Activated CD8-positive, alpha-beta memory T cell treated with anti-CD3 and anti-CD28 coated beads, Interleukin-2, amount 50 U/mL, for 24 hours (primary cell): ENCODE data around the gene ATP11A.
"Not testable (repeated sequence)": the region's sequence is repeated elsewhere in the genome, so short reads cannot be mapped to it uniquely, and the experiment has no call there.

ENCODE experiments used
- DNase-seq: peaks from one replicate; pipeline ENCODE4 v3.0.0-alpha.2; 2020; ENCODE audit errors: extremely low read depth

The ATP11A gene

GRCh38 chr13:112776971-112777370 is 87.1 kb downstream of the ATP11A start:
- DNase-seq, result no peak

DNA sequence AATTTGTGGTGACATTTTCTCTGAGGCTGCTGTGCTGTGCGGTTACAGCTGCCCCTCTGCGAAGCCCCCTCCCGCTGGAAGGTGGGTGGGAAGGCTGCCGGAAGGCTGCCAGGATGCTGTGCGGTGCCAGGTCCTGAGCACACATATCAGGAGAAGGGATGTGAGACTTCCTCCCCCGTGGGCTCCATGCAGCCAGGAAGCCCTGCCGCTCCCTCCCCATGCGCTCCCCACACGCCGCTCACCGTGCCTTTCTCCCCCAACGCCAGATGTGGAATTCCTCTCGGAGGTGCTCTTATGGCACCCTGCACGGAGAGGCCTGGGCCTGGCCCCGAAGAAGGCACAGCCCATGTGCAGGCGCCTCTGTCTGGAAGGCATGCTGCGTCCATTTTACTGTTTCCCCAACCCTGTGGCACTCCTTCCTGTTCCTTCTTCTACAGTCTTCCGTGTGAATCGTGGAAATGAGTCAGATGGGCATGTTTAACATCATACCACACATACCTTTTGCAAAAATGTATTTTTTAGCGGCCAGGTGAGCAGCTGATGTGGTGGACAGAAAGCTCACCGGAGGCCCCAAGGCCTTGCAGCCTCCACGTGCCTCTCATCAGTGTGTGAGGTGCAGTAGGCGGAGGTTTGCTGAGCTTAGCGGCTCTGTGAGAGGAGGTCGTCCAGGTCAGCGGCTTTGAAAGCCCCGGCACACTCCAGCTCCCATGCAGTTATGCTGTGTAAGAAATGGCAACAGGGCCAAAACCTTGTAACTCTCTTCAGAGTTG is 88.0 kb downstream of the ATP11A start:
- DNase-seq, result no peak

DNA sequence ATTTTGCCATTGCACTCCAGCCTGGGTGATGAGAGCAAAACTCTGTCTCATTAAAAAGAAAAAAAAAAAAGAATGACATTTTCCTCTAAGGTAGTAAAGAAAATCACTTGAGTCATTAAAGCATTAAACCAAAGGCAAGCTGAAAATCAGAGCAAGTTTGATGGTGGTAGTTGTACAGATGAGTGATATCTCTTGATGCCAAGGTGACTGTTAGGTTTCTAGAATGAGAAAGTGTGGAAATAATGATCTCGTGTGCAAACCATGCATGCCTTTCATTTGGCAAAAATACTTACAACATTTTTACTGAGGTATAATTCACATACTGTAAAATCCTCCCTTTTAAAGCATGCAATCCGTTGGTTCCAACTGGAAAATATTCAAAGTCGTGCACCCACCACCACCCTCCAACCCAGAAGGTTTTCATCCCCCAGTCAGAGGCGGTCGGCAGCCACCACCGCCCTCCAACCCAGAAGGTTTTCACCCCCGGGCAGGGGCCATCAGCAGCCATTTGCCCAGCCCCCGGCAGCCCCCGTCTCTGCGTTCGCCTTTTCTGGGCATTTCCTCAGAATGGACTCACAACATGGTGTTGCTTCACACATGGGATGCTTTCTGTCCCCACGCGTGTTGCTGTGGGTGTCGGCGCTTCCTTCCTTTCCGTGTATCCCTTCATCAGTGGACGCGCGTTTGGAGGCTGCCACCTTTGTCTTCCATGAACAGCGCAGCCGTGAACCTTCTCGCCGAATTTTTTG is 90.2 kb downstream of the ATP11A start:
- DNase-seq, result no peak

GRCh38 chr13:112781287-112781686 is 91.4 kb downstream of the ATP11A start:
- DNase-seq, result no peak

DNA sequence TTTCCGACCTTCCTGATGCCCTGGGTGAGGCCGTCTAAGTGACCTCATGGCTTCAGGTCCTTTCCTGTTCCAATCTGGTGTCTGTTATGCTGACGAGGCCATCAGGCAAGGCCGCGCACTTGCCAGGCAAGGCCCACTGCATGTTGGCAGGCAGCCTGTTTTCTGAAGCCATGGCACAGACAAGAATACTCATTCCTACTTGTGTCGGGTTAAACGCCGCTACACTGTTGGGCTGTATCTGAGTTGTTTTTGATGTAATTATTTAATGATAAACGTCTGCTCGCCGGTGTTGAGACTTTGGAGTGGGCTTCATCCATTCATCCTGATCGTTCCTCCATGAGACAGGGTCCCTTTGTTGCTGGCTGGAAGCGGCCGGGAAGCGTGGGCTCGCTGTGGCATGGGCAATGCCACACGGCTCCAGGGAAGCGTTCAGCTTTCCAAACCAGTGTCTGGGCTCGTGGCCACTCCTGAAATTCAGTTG is 92.1 kb downstream of the ATP11A start:
- DNase-seq, result no peak

DNA sequence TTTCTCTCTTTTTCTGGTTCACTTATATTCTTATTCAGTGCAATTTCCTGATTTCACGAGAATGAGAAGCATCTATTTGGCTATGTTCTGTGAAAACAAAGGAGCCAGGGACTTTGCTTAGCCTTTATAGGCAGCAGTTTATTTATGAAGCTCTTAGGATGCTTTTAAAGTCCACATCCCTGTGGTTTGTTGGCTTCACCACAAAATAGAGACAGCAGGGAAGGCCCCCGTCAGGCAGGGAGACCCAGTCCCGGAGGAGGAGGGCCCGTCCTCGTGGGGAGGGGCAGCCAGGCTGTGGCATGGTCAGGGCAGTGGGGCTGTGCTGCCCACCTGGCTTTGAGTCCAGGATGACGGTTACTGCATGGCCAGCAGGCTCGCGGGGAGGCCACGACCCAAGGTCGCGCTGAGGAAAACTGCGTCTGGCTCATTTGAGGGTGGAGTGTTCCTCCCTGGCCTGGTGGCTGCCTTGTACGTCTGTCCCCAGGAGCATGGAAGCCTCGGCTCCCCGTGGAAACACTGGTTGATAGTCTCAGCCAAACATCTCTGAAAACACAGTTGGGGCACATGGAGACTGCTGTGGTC is 92.7 kb downstream of the ATP11A start:
- no peak for DNase-seq

DNA sequence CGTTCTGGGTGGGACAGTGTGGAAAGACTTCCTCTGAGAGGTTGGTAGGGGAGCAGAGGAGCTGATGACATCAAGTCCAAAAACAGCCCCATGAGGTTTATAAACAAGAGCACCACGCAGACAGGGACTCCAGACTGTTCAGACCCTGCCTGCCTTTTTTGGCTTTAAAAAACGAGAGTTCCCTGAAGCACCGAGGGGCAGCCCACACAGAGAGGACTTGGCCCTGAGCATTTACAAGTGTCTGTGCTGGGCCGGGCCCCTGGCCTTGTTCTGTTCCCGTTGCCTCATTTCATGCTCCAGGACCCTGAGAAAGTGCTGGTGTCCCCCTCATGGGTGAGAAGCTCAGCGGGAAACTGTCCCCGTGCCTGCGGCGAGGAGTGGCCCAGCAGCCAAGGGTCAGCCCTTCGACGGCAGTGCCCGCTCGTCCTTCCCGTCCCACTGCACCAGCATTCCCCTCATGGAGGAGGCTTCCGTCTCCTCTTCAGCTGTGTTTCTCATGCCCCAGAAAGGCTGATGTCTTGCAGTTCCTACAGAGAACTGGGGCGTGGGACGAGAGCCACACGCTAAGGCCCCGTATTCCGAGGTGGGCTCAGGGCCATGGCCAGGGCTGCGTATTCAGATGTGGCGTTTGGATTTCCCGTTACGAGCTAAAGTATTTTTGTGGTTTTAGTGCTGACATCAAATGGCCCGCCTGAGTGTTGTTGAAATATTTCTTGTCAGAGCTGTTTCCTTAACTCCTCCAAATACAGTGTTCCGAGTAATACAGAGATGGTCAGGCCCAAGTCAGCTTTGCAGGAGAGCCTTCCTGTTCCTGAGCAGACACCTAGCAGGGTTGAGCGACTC is 93.5 kb downstream of the ATP11A start:
- DNase-seq, result no peak

GRCh38 chr13:112783978-112784371 is 94.1 kb downstream of the ATP11A start:
- no peak for DNase-seq

DNA sequence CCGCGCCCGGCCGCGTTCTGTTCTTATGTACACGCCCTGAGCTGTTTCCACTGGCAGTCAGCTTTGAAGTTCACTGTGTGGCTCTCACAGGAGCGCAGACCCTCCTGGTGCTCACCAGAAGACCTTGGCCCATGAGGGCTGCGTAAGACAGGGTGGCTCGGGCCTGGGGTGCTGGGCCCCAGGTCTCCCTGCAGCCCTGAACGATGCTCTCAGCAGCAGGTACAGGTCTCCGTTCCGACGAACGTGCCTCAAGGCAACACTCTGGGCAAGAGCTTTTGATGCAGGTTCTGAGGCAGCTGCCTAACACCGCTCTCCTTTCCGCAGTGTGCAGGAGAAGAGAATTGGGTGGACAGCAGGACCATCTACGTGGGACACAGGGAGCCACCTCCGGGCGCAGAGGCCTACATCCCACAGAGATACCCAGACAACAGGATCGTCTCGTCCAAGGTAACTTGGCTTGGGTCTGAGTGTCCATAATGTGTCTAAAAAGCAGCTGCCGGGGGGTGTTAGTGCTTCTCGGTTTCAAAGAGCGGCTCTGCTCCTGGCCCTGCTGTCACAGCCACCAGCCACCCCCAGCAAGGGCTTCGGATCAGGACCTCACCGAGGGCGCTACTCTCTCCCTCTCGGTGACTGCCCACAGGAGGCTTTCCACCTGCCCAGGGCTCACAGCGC is 95.1 kb downstream of the ATP11A start:
- DNase-seq, result no peak

- no peak for DNase-seq
Measured at GRCh38 chr13:112785483-112785856, 95.6 kb downstream of the ATP11A start.

DNA sequence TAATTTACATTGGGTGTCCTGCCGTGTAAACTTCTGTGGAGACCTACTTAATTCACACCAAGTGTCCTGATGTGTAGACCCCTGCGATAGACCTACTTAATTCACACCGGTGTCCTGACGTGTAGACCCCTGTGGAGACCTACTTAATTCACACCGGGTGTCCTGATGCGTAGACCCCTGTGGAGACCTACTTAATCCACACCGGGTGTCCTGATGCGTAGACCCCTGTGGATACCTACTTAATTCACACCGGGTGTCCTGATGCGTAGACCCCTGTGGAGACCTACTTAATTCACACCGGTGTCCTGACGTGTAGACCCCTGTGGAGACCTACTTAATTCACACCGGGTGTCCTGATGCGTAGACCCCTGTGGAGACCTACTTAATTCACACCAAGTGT is 97.0 kb downstream of the ATP11A start:
- DNase-seq, result not testable (repeated sequence)

DNA sequence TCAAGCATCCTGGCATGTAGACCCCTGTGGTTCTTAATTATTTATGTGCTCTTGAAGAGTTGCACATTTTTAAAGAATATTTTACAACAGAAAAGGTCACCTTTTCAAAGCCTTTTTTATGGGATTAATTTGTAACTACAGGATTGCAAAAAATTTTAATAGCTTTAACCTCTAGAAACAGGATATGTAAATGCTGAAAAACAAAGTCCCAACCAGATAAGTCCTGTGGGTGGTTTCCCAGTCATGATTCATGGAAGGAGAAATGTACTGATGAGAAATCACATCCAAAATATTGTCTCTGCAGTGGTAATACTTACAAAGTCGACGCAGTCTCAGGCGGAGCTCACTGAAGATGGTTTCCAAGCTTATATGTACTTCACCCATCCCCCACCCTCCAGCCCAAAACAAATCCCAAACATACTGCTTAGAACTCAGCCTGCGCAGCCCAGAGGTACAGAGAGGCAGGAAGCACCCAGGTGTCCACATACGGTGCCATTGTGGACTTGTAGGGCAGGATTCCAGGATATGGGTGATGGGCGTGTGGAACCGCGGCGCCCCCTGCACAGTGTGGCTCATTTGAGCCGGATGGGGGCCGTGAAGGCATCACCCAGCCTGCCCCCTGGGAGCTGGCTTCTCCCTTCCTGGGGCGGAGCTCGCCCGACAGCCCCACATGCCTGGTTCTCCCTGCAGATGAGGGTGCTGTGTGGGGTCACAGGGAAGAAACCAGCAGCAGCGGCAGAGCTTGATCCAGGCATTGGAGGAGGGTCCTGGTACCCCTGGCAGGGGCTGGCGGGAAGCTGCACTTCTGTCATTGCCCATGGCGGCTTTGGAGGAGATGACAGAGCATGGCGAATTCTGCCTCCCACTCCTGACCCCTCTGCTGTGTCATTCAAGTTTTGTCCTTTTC is 101.2 kb downstream of the ATP11A start:
- no peak for DNase-seq

GRCh38 chr13:112791663-112792440 is 102.0 kb downstream of the ATP11A start:
- no peak for DNase-seq

GRCh38 chr13:112792511-112792910 is 102.7 kb downstream of the ATP11A start:
- no peak for DNase-seq

DNA sequence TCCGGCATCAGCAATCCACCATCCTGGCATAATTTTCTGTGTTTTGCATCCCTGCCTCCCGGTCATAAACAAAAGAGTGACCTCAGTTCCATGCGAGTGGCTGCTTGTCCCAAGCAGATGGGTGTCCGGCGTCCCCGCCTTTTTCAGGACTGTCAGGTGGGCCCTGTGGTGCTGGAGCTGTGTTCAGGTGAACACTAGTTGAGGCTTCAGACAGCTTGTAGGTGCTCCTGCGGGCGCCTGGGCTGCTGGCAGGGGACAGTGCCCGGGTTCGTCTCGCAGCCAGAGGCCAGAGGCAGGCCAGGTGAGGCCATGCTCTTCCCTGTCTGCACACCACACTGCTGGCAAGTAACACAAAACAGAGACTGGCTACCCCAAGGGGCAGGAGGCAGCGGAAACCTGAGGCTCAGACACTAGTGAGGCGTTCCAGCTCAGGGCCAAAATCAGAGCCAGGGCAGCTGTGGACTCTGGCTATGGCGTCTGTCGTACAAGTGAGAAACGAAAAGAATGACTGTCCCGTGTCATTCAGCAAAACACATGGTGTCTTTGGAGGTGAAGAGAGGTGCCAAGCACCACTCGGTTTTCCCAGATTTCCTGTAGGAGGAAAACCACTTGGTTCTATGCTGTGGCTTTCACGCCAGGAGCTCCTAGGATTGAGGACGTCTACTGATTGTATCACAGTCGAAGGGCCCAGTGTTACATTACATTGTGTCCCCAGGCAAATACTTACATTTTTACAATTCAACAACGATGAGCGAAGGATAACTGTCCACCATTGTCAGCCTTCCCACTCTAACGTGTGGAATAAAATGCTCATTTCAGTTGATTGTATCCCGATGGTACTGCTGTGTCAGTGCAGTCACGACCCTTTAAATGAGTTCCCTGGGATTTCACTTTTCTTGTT is 104.0 kb downstream of the ATP11A start:
- DNase-seq, result no peak

- DNase-seq, result no peak
Measured at GRCh38 chr13:112795277-112795676, 105.4 kb downstream of the ATP11A start.

- no peak for DNase-seq
Measured at GRCh38 chr13:112796190-112796915, 106.5 kb downstream of the ATP11A start.

DNA sequence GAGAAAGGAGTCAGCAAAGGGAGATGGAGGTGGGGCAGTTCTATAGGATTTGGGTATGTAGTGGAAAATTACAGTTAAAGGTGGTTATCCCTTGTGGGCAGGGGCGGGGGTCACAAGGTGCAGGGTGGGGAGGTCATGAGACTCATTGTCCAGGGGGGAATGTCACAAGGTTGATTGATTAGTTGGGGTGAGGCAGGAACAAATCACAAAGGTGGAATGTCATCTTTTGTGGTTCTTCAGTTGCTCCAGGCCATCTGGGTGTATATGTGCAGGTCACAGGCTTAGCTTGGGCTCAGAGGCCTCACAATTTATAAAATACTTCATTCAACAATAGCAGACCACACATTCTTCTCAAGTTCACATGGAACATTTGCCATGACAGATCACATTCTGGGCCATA is 109.6 kb downstream of the ATP11A start:
- no peak for DNase-seq
